Islet of Langerhans (tissue), 1 donor: ENCODE data around the gene PRKCZ.
"Not testable (repeated sequence)": the region's sequence is repeated elsewhere in the genome, so short reads cannot be mapped to it uniquely, and the experiment has no call there.

ENCODE experiments used
- FAIRE-seq: peaks from one replicate; lab custom pipeline; 2011; peaks lifted over from hg19 to GRCh38; lab: Jason Lieb, UNC

PRKCZ gene

GRCh38 chr1:2103266-2103900 lies 53.2 kb downstream of the PRKCZ start:
- FAIRE-seq = no peak

GRCh38 chr1:2103901-2104590 lies 53.8 kb downstream of the PRKCZ start:
- no peak for FAIRE-seq

- no peak for FAIRE-seq
These were observed 54.6 kb downstream of the PRKCZ start for GRCh38 chr1:2104621-2105427.

GRCh38 chr1:2105781-2106524 lies 55.7 kb downstream of the PRKCZ start:
- FAIRE-seq = no peak

- FAIRE-seq = no peak
These were observed 56.6 kb downstream of the PRKCZ start for GRCh38 chr1:2106659-2107405.

- no peak for FAIRE-seq
These were observed 57.5 kb downstream of the PRKCZ start for GRCh38 chr1:2107586-2108212.

GRCh38 chr1:2108213-2108876 lies 58.1 kb downstream of the PRKCZ start:
- no peak for FAIRE-seq

- no peak for FAIRE-seq
These were observed 58.8 kb downstream of the PRKCZ start for GRCh38 chr1:2108877-2109580.

- no peak for FAIRE-seq
These were observed 59.4 kb downstream of the PRKCZ start for GRCh38 chr1:2109581-2110021.

GRCh38 chr1:2110191-2110737 lies 60.1 kb downstream of the PRKCZ start:
- FAIRE-seq = no peak

GRCh38 chr1:2110738-2111673 lies 60.8 kb downstream of the PRKCZ start:
- FAIRE-seq = no peak

- no peak for FAIRE-seq
These were observed 61.4 kb downstream of the PRKCZ start for GRCh38 chr1:2111674-2112035.

GRCh38 chr1:2112280-2112701 lies 62.1 kb downstream of the PRKCZ start:
- FAIRE-seq = no peak

- FAIRE-seq = no peak
These were observed 63.5 kb downstream of the PRKCZ start for GRCh38 chr1:2113620-2114135.

- not testable (repeated sequence) for FAIRE-seq
These were observed 64.4 kb downstream of the PRKCZ start for GRCh38 chr1:2114635-2115007.

- no peak for FAIRE-seq
These were observed 64.9 kb downstream of the PRKCZ start for GRCh38 chr1:2115008-2115641.

- no peak for FAIRE-seq
These were observed 65.6 kb downstream of the PRKCZ start for GRCh38 chr1:2115702-2116341.
